H9 (cell line): Measurements from ENCODE around the gene CYS1. TPM values are rescaled to one million over a fixed set of nuclear protein-coding genes. Genes with fewer than 3 reads are reported as not detected.

Source experiments
- DNase-seq: peaks from one replicate; pipeline ENCODE4 v3.0.0-alpha.2; 2017
- H2AFZ ChIP-seq: one replicate; pipeline ENCODE4 v1.6.1; 2013; ENCODE audit warnings: mild to moderate bottlenecking, low read length, control low read depth, moderate library complexity
- H2AK5ac ChIP-seq: 2 replicates; pipeline ENCODE4 v1.6.1; 2013; ENCODE audit warnings: low read length, control low read depth, mixed read lengths; ENCODE audit not compliant: insufficient read length
- H2BK120ac ChIP-seq: one replicate; pipeline ENCODE4 v1.6.1; 2013; ENCODE audit warnings: low read depth, mild to moderate bottlenecking, low read length, control low read depth, inconsistent platforms; ENCODE audit not compliant: poor library complexity, severe bottlenecking
- H2BK12ac ChIP-seq: 2 replicates; pipeline ENCODE4 v1.6.1; 2013; ENCODE audit warnings: low read length, control low read depth, mixed read lengths, low read depth; ENCODE audit not compliant: insufficient read length
- H2BK15ac ChIP-seq: 2 replicates; pipeline ENCODE4 v1.6.1; 2013; ENCODE audit warnings: low read depth, low read length, control low read depth
- H2BK20ac ChIP-seq: one replicate; pipeline ENCODE4 v1.6.1; 2013; ENCODE audit warnings: low read depth, mild to moderate bottlenecking, low read length, control low read depth, inconsistent platforms; ENCODE audit not compliant: poor library complexity, severe bottlenecking
- H2BK5ac ChIP-seq: 2 replicates; pipeline ENCODE4 v1.6.1; 2013; ENCODE audit warnings: low read length, control low read depth, mixed read lengths; ENCODE audit not compliant: insufficient read length
- H3K14ac ChIP-seq: 2 replicates; pipeline ENCODE4 v1.6.1; 2013; ENCODE audit warnings: low read length, control low read depth; ENCODE audit not compliant: insufficient read depth
- H3K18ac ChIP-seq: 2 replicates; pipeline ENCODE4 v1.6.1; 2013; ENCODE audit warnings: low read depth, mild to moderate bottlenecking, mixed read lengths, low read length, control low read depth; ENCODE audit not compliant: insufficient read length
- H3K23ac ChIP-seq: 2 replicates; pipeline ENCODE4 v1.6.1; 2013; ENCODE audit warnings: low read length, control low read depth, mixed read lengths, low read depth; ENCODE audit not compliant: insufficient read length
- H3K23me2 ChIP-seq: 2 replicates; pipeline ENCODE4 v1.6.1; 2013; ENCODE audit warnings: low read depth, mild to moderate bottlenecking, mixed read lengths, low read length, control low read depth; ENCODE audit not compliant: insufficient read length, poor library complexity, severe bottlenecking
- H3K27ac ChIP-seq: 2 replicates; pipeline ENCODE4 v1.5.1; 2013; ENCODE audit warnings: low read length, control low read depth, mixed read lengths, low read depth; ENCODE audit not compliant: insufficient read length
- H3K27me3 ChIP-seq: 2 replicates; pipeline ENCODE4 v1.6.1; 2013; ENCODE audit warnings: low read length, control low read depth, inconsistent platforms; ENCODE audit not compliant: insufficient read depth
- H3K4ac ChIP-seq: 2 replicates; pipeline ENCODE4 v1.6.1; 2013; ENCODE audit warnings: low read depth, mild to moderate bottlenecking, control low read depth, inconsistent platforms, low read length, moderate library complexity
- H3K4me1 ChIP-seq: 2 replicates; pipeline ENCODE4 v1.6.1; 2013; ENCODE audit warnings: low read length, control low read depth, inconsistent platforms; ENCODE audit not compliant: insufficient read depth
- H3K4me2 ChIP-seq: 2 replicates; pipeline ENCODE4 v1.6.1; 2013; ENCODE audit warnings: low read length, control low read depth, mixed read lengths; ENCODE audit not compliant: insufficient read length, insufficient read depth
- H3K56ac ChIP-seq: 2 replicates; pipeline ENCODE4 v1.6.1; 2013; ENCODE audit warnings: low read depth, mild to moderate bottlenecking, mixed read lengths, low read length, control low read depth; ENCODE audit not compliant: insufficient read length
- H3K79me1 ChIP-seq: 2 replicates; pipeline ENCODE4 v1.6.1; 2013; ENCODE audit warnings: low read depth, mild to moderate bottlenecking, moderate library complexity, low read length, control low read depth, inconsistent platforms; ENCODE audit not compliant: insufficient read depth, poor library complexity, severe bottlenecking
- H3K79me2 ChIP-seq: 2 replicates; pipeline ENCODE4 v1.6.1; 2013; ENCODE audit warnings: low read length, control low read depth, inconsistent platforms; ENCODE audit not compliant: insufficient read depth
- H3K9ac ChIP-seq: 2 replicates; pipeline ENCODE4 v1.6.1; 2013; ENCODE audit warnings: low read length, control low read depth, mixed read lengths; ENCODE audit not compliant: insufficient read length; ENCODE audit errors: extremely low read depth
- H3K9me3 ChIP-seq: one replicate; pipeline ENCODE4 v1.6.1; 2013; ENCODE audit warnings: low read depth, low read length, inconsistent platforms; ENCODE audit not compliant: control insufficient read depth
- H3T11ph ChIP-seq: one replicate; pipeline ENCODE4 v1.6.1; 2013; ENCODE audit warnings: mild to moderate bottlenecking, low read length, control low read depth, inconsistent platforms
- H4K20me1 ChIP-seq: one replicate; pipeline ENCODE4 v1.6.1; 2013; ENCODE audit not compliant: control insufficient read depth, insufficient read length, insufficient read depth
- H4K5ac ChIP-seq: 2 replicates; pipeline ENCODE4 v1.6.1; 2013; ENCODE audit warnings: low read depth, mild to moderate bottlenecking, mixed read lengths, low read length, control low read depth; ENCODE audit not compliant: insufficient read length
- H4K8ac ChIP-seq: replicated peaks from 2 replicates; pipeline ENCODE4 v1.6.1; 2013; ENCODE audit warnings: low read length, control low read depth, mixed read lengths, low read depth; ENCODE audit not compliant: insufficient read length
- H4K91ac ChIP-seq: 2 replicates; pipeline ENCODE4 v1.6.1; 2013; ENCODE audit warnings: low read depth, mild to moderate bottlenecking, moderate library complexity, mixed read lengths, low read length, control low read depth; ENCODE audit not compliant: insufficient read length
- H3K27ac Mint-ChIP-seq, 3 experiments: 2 replicates in 2 of 3; 3 replicates in 1 of 3; pipeline ENCODE4 v1.8.0; 2020 to 2021; ENCODE audit warnings: mixed read lengths in 3 of 3, mild to moderate bottlenecking in 1 of 3, moderate library complexity in 1 of 3
- H3K27me3 Mint-ChIP-seq: 2 replicates; pipeline ENCODE4 v1.8.0; 2021; ENCODE audit warnings: low read depth, mild to moderate bottlenecking, moderate library complexity, mixed read lengths
- H3K36me3 Mint-ChIP-seq, 3 experiments: 2 replicates in 2 of 3; 3 replicates in 1 of 3; pipeline ENCODE4 v1.8.0; 2020 to 2021; ENCODE audit warnings: low read depth in 3 of 3, mixed read lengths in 3 of 3; ENCODE audit not compliant: insufficient read depth in 1 of 3
- H3K4me1 Mint-ChIP-seq, 2 experiments: 2 replicates each; pipeline ENCODE4 v1.8.0; 2020; ENCODE audit warnings: mixed read lengths in 2 of 2
- H3K4me3 Mint-ChIP-seq, 2 experiments: 2 replicates in 1 of 2; 3 replicates in 1 of 2; pipeline ENCODE4 v1.8.0; 2020 to 2021; ENCODE audit warnings: mild to moderate bottlenecking in 2 of 2, mixed read lengths in 2 of 2, moderate library complexity in 1 of 2
- H3K9me3 Mint-ChIP-seq, 2 experiments: 2 replicates in 1 of 2; 3 replicates in 1 of 2; pipeline ENCODE4 v1.8.0; 2020; ENCODE audit warnings: mild to moderate bottlenecking in 2 of 2, mixed read lengths in 2 of 2, moderate library complexity in 1 of 2
- CTCF ChIP-seq: fragments of 200-600 bp; sonication (generic); conservative IDR thresholded peaks from 3 replicates; pipeline ENCODE4 v1.8.0; 2021; ENCODE audit warnings: antibody characterized with exemption, mild to moderate bottlenecking
- WGBS: extraction: QIAGEN DNeasy Blood & Tissue Kit; methylation state at CpG from one replicate; pipeline ENCODE4 v1.1.7; 2013; ENCODE audit warnings: missing lambda C conversion rate, low lambda C conversion rate, mixed read lengths; ENCODE audit not compliant: insufficient read length; ENCODE audit errors: extremely low coverage; 5-methylcytosine and 5-hydroxymethylcytosine counted together
- total RNA-seq: library from RNA; stranded (reverse); gene quantifications from 2 replicates; pipeline ENCODE4 v1.2.1, GENCODE V29; 2021

CYS1 gene
- total RNA-seq, 1 experiment from 2014 or later = 0.35 TPM

GRCh38 chr2:10067881-10068280 is 12.3 kb downstream of the CYS1 start:
- no peaks in the 10 kb centered on the region for H3K79me1 ChIP-seq
- H3K27me3 Mint-ChIP-seq = 0 out of 2 replicates have a peak, but pooled peaks cover 1% of the 10 kb centered on the region
- H3K4me2 ChIP-seq = no peak overlapping the region
- no peak overlapping the region for H3K14ac ChIP-seq
- no peaks in the 10 kb centered on the region for H3K23me2 ChIP-seq
- no peaks in the 10 kb centered on the region for H3K79me2 ChIP-seq
- H3K56ac ChIP-seq = no peak overlapping the region
- peaks cover 14 to 29% of the 10 kb centered on the region in 2 experiments for H3K4me1 Mint-ChIP-seq
- H2BK15ac ChIP-seq = no peak overlapping the region
- H3T11ph ChIP-seq = no peak overlapping the region
- H4K91ac ChIP-seq = no peak overlapping the region
- no CpG with 5 or more reads among the region's 1 CpG for WGBS
- no peaks in the 10 kb centered on the region for H3K4me1 ChIP-seq
- H3K27ac ChIP-seq = no peak overlapping the region
- H2BK20ac ChIP-seq = no peak overlapping the region
- no peak overlapping the region for H2BK120ac ChIP-seq
- no peak overlapping the region for H3K27ac Mint-ChIP-seq
- no peaks in the 10 kb centered on the region for H3K27me3 ChIP-seq
- H2AK5ac ChIP-seq = no peak overlapping the region
- H2BK12ac ChIP-seq = no peak overlapping the region
- no peak overlapping the region for H3K4me3 Mint-ChIP-seq
- peaks cover 4 to 7% of the 10 kb centered on the region in 2 experiments; a peak in 3 of 5 replicates for H3K9me3 Mint-ChIP-seq
- H2AFZ ChIP-seq = no peak overlapping the region
- no peak overlapping the region for H3K18ac ChIP-seq
- no peak overlapping the region for H2BK5ac ChIP-seq
- H3K36me3 Mint-ChIP-seq = peaks cover 0 to 7% (median 0%) of the 10 kb centered on the region in 3 experiments; a peak in 2 of 7 replicates
- TF ChIP-seq CTCF = no peak
- no peaks in the 10 kb centered on the region for H4K20me1 ChIP-seq
- no peak overlapping the region for H4K5ac ChIP-seq
- H4K8ac ChIP-seq = no peak overlapping the region
- no peaks in the 10 kb centered on the region for H3K9me3 ChIP-seq
- H3K9ac ChIP-seq = no peak overlapping the region
- DNase-seq = no peak
- H3K23ac ChIP-seq = no peak overlapping the region
- H3K4ac ChIP-seq = no peak overlapping the region
